ENCODE data around the gene THTPA. TPM values are rescaled to one million over a fixed set of nuclear protein-coding genes. Genes with fewer than 3 reads are reported as not detected.

The THTPA gene
- total and polyA plus RNA-seq, 11 donors, result 9.1 to 30.9 (median 18.9) TPM

DNA sequence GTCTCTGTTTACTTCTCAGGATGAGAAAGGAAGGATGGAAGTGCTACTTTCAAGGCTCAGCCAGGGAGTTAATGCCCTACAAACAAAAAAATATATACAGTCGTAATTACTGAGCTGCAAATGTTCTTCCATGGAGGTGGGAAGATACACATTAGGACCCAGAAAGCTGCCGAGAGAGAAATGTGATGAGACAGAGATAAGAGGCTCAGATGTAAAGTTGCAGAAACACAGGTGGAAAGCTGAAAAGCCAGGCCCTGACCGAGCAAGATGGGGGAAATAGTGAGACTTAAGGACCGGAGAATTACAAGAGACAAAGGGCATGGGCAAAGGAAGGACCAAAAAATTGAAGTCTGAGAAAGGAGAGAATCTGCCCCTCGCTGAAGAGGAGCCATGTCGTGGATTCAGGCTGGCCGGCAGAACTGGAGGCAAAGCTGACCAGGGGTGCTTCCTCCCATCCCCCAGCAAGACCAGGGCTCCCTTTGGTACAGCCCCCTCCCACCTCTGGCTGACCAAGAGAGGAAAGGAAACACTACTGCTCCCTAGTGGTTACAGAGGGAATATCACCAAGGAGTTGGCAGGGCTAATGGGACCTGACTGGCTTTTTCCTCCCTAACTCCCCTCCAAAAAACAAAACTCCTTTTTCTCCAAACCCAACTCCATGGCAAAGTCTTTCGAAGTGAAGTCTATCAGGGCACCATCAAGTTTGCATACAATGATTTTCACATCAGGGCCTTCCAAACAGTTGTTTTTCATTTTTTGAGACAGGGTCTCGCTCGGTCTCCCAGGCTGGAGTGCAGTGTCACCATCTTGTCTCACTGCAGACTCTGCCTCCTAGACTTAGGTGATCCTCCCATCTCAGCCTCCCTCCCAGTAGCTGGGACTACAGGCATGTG is 16.6 kb upstream of the THTPA start:
- Histone ChIP-seq H3K9me3 (no peaks in the 10 kb centered on the region), H3K4me3 (no peak overlapping the region), H3K27ac (no peak overlapping the region), H3K27me3 (no peaks in the 10 kb centered on the region), H3K36me3 (no peaks in the 10 kb centered on the region), H3K4me1 (peaks cover 0 to 5% (median 2%) of the 10 kb centered on the region in 12 donors)
- intact Hi-C loops (cut with DNase I), result loop anchor here in 1 of 10 donors (10.0 kb wide), 1 partner anchor 55 kb away; no protein-coding TSS in a partner anchor
- no peak for DNase-seq
- peak in 3 of 4 donors; percentile 61 to 70 (median 65) for ATAC-seq
- 36 to 42% (median 38%) methylated on average over 10 of the region's 10 CpGs for WGBS, 4 donors
- TF ChIP-seq, protein P1, sequence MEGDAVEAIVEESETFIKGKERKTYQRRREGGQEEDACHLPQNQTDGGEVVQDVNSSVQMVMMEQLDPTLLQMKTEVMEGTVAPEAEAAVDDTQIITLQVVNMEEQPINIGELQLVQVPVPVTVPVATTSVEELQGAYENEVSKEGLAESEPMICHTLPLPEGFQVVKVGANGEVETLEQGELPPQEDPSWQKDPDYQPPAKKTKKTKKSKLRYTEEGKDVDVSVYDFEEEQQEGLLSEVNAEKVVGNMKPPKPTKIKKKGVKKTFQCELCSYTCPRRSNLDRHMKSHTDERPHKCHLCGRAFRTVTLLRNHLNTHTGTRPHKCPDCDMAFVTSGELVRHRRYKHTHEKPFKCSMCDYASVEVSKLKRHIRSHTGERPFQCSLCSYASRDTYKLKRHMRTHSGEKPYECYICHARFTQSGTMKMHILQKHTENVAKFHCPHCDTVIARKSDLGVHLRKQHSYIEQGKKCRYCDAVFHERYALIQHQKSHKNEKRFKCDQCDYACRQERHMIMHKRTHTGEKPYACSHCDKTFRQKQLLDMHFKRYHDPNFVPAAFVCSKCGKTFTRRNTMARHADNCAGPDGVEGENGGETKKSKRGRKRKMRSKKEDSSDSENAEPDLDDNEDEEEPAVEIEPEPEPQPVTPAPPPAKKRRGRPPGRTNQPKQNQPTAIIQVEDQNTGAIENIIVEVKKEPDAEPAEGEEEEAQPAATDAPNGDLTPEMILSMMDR (IDR thresholded peaks at IDR 0.05), result peak; percentile 56 to 77 (median 70)
- no peak for TF ChIP-seq POLR2A (IDR thresholded peaks at IDR 0.05)

DNA sequence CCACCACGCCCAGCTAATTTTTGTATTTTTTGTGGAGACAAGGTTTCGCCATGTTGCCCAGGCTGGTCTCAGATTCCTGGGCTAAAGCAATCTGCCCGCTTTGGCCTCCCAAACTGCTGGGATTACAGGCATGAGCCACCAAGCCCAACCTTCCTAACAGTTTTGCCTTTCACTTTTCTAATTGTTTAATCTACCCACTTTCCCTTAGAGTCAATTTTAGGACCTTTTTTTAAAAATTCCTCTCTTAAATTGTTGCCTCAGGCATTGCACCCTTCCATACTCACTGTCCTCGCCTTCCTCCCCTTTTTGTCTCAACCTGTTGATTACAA is 16.0 kb upstream of the THTPA start:
- H3K36me3 ChIP-seq, result no peaks in the 10 kb centered on the region
- DNase-seq (no peak), ATAC-seq (no peak)
- WGBS, 4 donors, result 84 to 90% (median 89%) methylated on average over 4 of the region's 4 CpGs
- peaks cover 0 to 11% (median 8%) of the 10 kb centered on the region in 12 donors for H3K4me1 ChIP-seq
- intact Hi-C loops (cut with DNase I), result no loop called here
- H3K27ac ChIP-seq, result no peak overlapping the region
- no peaks in the 10 kb centered on the region for H3K27me3 ChIP-seq
- no peak for TF ChIP-seq POLR2A (IDR thresholded peaks at IDR 0.05)
- TF ChIP-seq, protein P1 (IDR thresholded peaks at IDR 0.05), result no peak
- no peaks in the 10 kb centered on the region for H3K9me3 ChIP-seq
- H3K4me3 ChIP-seq, result no peak overlapping the region

DNA sequence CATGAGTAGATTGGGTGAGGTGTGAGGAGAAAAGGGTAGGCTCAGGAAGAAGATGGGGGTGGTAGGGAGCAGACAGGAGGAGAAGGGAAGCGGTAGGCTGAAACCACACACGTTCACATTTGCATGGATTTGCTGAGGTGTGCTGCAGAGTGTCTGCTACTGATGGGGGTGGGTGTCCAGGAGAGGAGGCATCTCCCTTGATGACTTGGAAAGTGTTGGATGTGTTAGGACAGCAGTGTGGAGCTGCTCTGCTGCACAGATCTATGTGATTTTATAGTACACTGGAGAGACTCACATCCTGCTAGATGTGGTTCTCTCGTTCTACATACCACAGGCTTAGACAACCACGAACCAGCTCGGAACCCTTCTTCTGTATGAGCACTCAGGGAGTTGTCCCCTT is 13.8 kb upstream of the THTPA start:
- 79 to 83% (median 80%) methylated on average over 5 of the region's 5 CpGs for WGBS, 4 donors
- Histone ChIP-seq H3K9me3 (no peaks in the 10 kb centered on the region), H3K36me3 (no peaks in the 10 kb centered on the region), H3K4me3 (no peak overlapping the region), H3K4me1 (peaks cover 0 to 22% (median 10%) of the 10 kb centered on the region in 12 donors), H3K27me3 (no peaks in the 10 kb centered on the region), H3K27ac (no peak overlapping the region)
- intact Hi-C loops (cut with DNase I), result no loop called here
- ATAC-seq, result no peak
- no peak for DNase-seq
- TF ChIP-seq, protein P1 (IDR thresholded peaks at IDR 0.05), result no peak
- no peak for TF ChIP-seq POLR2A (IDR thresholded peaks at IDR 0.05)

DNA sequence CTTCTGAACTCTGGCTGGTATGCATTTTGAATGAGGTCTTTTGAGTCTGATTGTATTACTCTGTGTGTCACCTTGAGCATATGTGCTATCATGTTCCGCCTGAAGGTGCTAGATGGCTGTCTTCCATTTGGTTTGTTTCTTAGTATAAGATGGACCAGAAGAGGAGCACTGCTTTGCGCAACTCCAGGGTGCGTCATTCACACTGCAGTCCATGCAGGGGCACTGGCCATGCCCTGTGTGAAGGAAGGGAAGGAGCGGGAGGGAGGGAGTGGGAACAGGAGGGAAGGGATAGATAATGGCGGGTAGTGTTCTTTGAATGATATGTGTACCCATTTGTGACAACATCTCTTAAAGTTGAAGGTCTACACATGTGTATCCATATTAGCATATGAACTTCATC is 12.7 kb upstream of the THTPA start:
- Histone ChIP-seq H3K4me1 (peaks cover 0 to 22% (median 10%) of the 10 kb centered on the region in 12 donors), H3K4me3 (no peak overlapping the region), H3K27ac (no peak overlapping the region), H3K27me3 (no peaks in the 10 kb centered on the region), H3K36me3 (no peaks in the 10 kb centered on the region), H3K9me3 (no peaks in the 10 kb centered on the region)
- 96 to 97% (median 96%) methylated on average over 5 of the region's 5 CpGs for WGBS, 4 donors
- TF ChIP-seq, protein P1 (IDR thresholded peaks at IDR 0.05), result no peak
- TF ChIP-seq POLR2A (IDR thresholded peaks at IDR 0.05), result no peak
- no peak for ATAC-seq
- intact Hi-C loops (cut with DNase I), result no loop called here
- DNase-seq, result no peak
